HG02884 (cell line): ENCODE results near the gene HSPBAP1.
A peak's percentile ranks its signal among the peaks of the same experiment; 100 is the strongest.

Experiments used
- ATAC-seq: cut with Tn5 transposase; IDR thresholded peaks from one replicate; pipeline ENCODE4 v1.9.1; 2021; ENCODE audit warnings: mild to moderate bottlenecking, moderate library complexity; ENCODE audit not compliant: unreplicated experiment

Gene HSPBAP1, protein sequence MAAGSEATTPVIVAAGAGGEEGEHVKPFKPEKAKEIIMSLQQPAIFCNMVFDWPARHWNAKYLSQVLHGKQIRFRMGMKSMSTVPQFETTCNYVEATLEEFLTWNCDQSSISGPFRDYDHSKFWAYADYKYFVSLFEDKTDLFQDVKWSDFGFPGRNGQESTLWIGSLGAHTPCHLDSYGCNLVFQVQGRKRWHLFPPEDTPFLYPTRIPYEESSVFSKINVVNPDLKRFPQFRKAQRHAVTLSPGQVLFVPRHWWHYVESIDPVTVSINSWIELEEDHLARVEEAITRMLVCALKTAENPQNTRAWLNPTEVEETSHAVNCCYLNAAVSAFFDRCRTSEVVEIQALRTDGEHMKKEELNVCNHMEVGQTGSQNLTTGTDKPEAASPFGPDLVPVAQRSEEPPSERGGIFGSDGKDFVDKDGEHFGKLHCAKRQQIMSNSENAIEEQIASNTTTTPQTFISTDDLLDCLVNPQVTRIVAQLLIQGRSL

GRCh38 chr3:122793568-122794416 is at the start of gene HSPBAP1:
HSPBAP1 (minus strand) TSS chr3:122793831; CDS start chr3:122793680, 151 bp downstream.
- ATAC-seq, result peak; percentile 47

- no peak for ATAC-seq
These were observed 42.0 kb upstream of the HSPBAP1 start for GRCh38 chr3:122835590-122835989.

DNA sequence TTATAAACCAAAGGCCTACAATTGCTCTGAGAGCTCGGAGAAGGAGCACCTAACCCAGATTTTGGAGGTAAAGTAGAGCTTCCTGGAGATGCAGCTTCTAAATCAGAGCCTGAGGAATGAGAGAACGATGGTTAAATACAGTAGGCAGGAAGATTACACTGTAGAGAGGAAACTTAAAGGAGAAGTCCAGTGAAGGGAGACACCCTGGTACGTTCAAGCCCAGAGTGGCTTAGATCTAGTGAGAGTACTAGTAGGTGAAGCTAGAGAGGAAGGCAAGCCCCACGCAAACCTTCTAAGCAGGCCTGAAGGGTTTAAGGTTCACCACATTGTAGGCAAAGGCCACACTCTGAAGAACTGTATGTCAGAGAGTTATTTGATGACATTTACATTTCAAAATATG is 34.6 kb upstream of the HSPBAP1 start:
- ATAC-seq, result no peak

GRCh38 chr3:122826278-122826677 is 32.6 kb upstream of the HSPBAP1 start:
- no peak for ATAC-seq

- ATAC-seq, result no peak
These were observed 31.8 kb upstream of the HSPBAP1 start for GRCh38 chr3:122825460-122825859.

- no peak for ATAC-seq
These were observed 31.1 kb upstream of the HSPBAP1 start for GRCh38 chr3:122824465-122825381.

DNA sequence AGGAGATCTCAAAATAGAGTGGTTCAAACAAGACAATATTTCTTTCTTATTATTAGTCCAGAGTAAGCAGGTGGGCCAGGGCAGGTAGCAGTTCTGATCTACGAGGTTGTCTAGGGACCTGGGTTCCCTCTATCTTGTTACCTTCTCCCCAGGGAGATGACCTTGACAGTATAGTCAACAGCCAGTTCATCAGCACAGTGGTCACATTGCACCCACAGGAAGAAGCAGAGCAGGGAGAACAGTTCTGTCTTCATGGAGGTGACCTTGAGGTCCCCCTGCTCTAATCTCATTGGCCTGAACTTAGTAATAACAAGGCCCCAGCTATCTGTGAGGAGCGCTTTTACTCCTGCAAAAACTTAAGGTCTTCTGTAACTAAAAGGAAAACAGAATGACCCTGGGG is 23.0 kb upstream of the HSPBAP1 start:
- ATAC-seq, result no peak

GRCh38 chr3:122810734-122811133 is 17.1 kb upstream of the HSPBAP1 start:
- ATAC-seq, result no peak

- ATAC-seq, result no peak
These were observed 10.3 kb upstream of the HSPBAP1 start for GRCh38 chr3:122803977-122804376.

- ATAC-seq, result no peak
These were observed 8.7 kb upstream of the HSPBAP1 start for GRCh38 chr3:122802323-122802722.

- no peak for ATAC-seq
These were observed 7.1 kb upstream of the HSPBAP1 start for GRCh38 chr3:122800706-122801237.

DNA sequence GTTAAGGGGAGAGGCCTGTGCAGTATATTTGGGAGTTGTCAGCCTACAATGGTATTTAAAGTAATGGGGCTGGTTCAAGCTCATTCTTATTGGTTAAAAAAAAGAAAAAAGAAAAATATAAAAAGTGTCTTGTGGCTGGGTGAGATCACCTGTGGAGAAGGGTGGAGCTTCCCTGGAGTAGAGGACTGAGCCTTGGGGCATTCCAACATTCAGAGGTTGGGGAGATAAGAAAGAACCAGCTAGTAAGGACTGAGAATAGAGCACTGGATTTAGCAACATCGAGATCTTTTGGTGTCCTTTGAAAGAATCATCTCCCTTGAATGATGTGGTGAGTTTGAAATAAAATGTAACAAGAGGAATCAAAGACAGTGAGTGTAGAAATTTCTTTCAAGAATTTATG is 6.4 kb upstream of the HSPBAP1 start:
- ATAC-seq, result no peak

DNA sequence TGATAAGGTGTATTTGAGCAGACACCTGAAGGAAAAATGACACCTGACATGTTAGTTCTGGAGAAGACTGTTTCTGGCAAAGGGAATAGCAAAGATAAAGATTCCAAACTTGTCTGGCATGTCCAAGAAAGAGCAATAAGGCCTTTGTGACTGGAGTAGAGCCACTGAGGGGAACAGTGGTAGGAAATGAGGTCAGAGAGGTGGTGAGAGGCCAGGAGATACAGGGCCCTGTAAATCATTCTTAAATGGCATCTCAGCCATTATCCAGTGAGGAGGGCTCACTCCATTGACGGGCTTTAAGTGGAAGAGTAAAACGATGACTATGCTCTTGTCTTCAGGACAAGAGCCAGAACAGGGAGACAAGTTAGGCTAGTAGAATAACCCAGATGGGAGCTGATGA is 5.7 kb upstream of the HSPBAP1 start:
- no peak for ATAC-seq

- no peak for ATAC-seq
These were observed 3.7 kb upstream of the HSPBAP1 start for GRCh38 chr3:122797291-122797690.

DNA sequence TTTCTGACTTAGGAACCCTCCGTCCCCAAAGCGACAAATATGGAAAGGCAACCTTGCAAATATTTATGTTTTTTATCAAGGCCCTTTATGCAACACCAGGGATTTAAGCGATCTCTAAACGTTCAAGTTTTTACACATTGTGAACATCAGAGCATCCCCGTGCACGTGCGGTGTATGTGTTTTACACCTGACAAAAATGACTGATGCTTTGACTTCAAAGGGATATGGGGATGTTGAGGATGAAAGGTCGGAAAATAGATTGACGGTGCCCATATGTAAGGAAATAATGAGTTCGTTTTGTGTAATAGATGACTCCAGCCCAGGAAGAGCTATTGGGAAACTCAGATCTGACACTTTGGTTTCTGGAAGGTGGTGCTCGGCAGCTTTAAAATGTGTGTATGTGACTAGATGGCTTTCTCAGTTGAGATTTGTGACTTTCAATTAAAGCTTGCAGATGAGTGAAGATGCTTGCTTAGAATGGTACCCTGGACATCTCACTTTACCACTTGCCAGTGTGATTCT is 2.1 kb upstream of the HSPBAP1 start:
- ATAC-seq, result no peak

GRCh38 chr3:122794779-122795673 is 1.4 kb upstream of the HSPBAP1 start, which contains the start of gene SLC49A4:
SLC49A4 (plus strand) TSS chr3:122795069; CDS start chr3:122795193, 124 bp downstream.
- ATAC-seq, result peak; percentile 67

DNA sequence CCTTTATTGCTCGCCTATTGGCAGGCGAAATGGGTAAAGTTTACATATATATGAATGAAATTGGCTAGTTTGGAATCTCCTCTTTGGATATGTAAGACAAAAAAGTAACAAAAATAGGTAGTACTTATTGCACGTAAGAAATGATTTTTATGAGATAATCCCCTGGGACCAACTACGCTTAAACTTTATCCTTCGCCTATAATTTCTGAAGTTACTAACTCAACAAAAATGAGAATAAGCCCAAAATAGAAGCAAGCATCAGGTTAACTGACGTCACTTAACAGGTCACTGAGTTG is 800 bp upstream of the HSPBAP1 start:
- ATAC-seq, result no peak

DNA sequence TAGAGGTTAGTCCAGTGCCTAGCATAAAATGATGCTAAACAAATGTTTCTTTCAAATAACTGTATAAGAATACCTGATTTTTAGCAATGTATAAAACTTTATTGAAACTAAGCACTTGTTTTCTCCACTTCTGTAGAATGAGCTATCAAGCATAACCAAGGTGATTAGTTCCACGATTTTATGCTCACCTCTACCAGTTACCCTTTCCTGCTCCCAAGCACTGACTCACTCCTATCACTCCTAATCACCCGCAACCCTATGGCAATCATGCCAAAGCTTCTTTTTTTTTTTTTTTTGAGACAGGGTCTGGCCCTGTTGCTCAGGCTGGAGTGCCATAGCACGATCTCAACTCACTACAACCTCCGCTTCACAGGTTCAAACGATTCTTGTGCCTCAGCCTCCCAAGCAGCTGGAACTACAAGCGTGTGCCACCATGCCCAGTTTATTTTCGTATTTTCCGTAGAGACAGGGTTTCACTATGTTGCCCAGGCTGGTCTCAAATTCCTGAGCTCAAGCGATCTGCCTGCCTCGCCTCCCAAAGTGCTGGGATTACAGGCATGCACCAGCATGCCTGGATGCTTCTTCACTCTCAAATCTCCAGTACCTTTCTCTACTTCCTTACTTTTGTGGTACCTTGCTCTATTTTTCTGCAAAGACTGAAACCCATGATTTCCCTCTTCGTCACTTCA is 3.9 kb downstream of the HSPBAP1 start:
- ATAC-seq, result no peak

DNA sequence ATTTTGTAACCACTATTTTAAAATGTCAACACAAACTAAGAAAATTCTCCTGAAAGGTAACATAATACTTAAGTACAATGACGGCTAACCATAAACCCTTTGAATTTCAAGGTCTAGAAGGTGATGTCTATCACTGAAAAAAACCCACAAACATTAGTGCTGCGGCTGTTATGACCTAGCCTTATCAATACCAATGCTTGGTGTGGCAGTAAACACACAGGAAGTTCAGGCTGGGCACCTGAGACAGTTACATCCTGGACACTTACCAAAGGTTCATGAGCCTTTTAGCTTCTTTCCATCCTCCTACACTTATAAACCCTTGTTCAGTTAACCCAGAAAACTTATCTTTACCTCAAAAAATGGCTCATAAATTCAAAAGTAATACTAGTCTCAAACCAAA is 5.8 kb downstream of the HSPBAP1 start:
- no peak for ATAC-seq
